ENCODE measurements around the gene RNF223.

DNA sequence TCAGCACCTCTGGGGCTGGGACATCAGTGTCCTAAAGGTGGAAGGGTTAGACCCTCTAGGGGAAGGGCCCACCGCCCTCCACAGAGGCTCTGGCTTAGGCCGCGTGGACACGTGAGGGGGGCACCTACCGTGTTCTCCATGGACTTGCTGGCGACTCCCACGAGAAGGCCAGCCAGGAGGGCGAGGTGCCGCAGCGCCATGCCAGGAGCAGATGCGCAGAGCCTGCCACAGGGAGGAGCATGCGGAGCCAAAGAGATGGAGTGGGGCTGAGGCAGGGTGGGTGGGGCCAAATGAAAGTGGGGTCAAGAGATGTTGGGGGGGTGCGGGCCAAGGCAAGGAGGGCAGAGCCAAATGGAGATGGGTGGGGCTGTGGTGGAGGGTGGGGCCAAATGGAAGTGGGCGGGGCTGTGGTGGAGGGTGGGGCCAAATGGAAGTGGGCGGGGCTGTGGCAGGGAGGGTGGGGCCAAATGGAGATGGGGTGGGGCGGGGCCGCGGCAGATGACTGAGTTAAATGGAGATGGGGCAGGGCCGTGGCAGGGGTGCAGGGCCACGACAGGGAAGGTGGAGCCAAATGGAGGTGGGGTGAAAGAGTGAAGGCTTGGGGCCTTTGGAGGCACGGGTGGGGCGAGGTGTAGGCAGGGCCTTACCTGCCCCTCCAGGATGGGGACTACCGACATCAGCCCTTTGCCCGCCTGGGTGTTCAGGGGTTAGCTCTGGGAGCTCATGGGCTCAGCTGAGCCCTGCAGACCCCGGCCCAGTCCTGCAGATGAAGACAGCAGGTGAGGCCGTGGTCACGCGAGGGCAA lies 17.4 kb upstream of the RNF223 start:
- TF ChIP-seq, protein P1, sequence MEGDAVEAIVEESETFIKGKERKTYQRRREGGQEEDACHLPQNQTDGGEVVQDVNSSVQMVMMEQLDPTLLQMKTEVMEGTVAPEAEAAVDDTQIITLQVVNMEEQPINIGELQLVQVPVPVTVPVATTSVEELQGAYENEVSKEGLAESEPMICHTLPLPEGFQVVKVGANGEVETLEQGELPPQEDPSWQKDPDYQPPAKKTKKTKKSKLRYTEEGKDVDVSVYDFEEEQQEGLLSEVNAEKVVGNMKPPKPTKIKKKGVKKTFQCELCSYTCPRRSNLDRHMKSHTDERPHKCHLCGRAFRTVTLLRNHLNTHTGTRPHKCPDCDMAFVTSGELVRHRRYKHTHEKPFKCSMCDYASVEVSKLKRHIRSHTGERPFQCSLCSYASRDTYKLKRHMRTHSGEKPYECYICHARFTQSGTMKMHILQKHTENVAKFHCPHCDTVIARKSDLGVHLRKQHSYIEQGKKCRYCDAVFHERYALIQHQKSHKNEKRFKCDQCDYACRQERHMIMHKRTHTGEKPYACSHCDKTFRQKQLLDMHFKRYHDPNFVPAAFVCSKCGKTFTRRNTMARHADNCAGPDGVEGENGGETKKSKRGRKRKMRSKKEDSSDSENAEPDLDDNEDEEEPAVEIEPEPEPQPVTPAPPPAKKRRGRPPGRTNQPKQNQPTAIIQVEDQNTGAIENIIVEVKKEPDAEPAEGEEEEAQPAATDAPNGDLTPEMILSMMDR (IDR thresholded peaks at IDR 0.05), result no peak
- TF ChIP-seq EZH2phosphoT487 (IDR thresholded peaks at IDR 0.05), result no peak

All from neural progenitor cell (in vitro differentiated cells).